ENCODE results near the gene TRIM21.

DNA sequence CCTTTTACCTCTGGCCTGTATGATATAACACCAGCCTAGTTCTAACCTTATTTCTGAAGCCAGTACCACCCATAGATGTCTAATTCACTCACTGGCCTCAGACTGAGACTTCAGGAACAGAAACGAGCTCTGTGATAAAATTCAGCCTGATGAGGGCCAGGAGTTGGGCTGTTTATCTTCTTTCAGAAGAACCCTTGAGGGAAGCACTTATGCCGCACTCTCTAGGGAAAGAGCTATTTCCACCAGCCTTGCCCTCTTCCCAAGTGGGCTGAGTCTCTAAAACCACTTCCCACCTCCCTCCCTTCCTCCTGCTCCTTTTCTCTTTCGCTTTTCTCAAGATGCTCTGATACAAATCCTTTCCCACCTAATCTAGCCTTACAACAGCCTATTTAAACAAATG, 23.3 kb downstream of the TRIM21 start:
- TF ChIP-seq, protein P1, sequence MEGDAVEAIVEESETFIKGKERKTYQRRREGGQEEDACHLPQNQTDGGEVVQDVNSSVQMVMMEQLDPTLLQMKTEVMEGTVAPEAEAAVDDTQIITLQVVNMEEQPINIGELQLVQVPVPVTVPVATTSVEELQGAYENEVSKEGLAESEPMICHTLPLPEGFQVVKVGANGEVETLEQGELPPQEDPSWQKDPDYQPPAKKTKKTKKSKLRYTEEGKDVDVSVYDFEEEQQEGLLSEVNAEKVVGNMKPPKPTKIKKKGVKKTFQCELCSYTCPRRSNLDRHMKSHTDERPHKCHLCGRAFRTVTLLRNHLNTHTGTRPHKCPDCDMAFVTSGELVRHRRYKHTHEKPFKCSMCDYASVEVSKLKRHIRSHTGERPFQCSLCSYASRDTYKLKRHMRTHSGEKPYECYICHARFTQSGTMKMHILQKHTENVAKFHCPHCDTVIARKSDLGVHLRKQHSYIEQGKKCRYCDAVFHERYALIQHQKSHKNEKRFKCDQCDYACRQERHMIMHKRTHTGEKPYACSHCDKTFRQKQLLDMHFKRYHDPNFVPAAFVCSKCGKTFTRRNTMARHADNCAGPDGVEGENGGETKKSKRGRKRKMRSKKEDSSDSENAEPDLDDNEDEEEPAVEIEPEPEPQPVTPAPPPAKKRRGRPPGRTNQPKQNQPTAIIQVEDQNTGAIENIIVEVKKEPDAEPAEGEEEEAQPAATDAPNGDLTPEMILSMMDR (IDR thresholded peaks at IDR 0.05; ENCODE audit: poor library complexity, severe bottlenecking): no peak
- TF ChIP-seq EZH2 (IDR thresholded peaks at IDR 0.05; ENCODE audit: borderline replicate concordance, insufficient read depth, low read length, poor library complexity, severe bottlenecking): no peak
- no peak for TF ChIP-seq POLR2AphosphoS5 (IDR thresholded peaks at IDR 0.05)
- TF ChIP-seq EP300 (conservative IDR thresholded peaks at IDR 0.05; ENCODE audit: poor library complexity, severe bottlenecking): no peak
- TF ChIP-seq SMC3 (conservative IDR thresholded peaks at IDR 0.05; ENCODE audit: poor library complexity): no peak
- no peak for TF ChIP-seq REST (IDR thresholded peaks at IDR 0.05; ENCODE audit: borderline replicate concordance)
- TF ChIP-seq MXI1 (conservative IDR thresholded peaks at IDR 0.05; ENCODE audit: poor library complexity, severe bottlenecking): no peak
